Transverse colon (tissue), 4 donors: ENCODE measurements around the gene RPGRIP1L. TPM values are rescaled to one million over a fixed set of nuclear protein-coding genes. Genes with fewer than 3 reads are reported as not detected.
A peak's percentile ranks its signal among the peaks of the same experiment; 100 is the strongest.

Source experiments
- DNase-seq: peaks from one replicate; pipeline ENCODE4 v3.0.0-alpha.2; 2019
- H3K27ac ChIP-seq, 4 donors: fragments of 200-600 bp; sonication (generic); 2 replicates each; pipeline ENCODE4 v1.5.1; 2016 to 2018; ENCODE audit warnings: inconsistent platforms in 4 of 4
- H3K27me3 ChIP-seq: fragments of 200-600 bp; sonication (generic); 2 replicates; pipeline ENCODE4 v1.5.1; 2017; ENCODE audit warnings: inconsistent platforms
- H3K36me3 ChIP-seq, 4 donors: fragments of 200-600 bp; sonication (generic); 2 replicates each; pipeline ENCODE4 v1.5.1; 2017 to 2019; ENCODE audit warnings: inconsistent platforms in 4 of 4
- H3K4me1 ChIP-seq, 4 donors: fragments of 200-600 bp; sonication (generic); 2 replicates each; pipeline ENCODE4 v1.5.1; 2017 to 2020; ENCODE audit warnings: inconsistent platforms in 4 of 4
- H3K4me3 ChIP-seq, 4 donors: fragments of 200-600 bp; sonication (generic); 1 replicate in 1 of 4; 2 replicates in 3 of 4; pipeline versions ENCODE4 v1.5.1 to v1.6.1; 2017 to 2019; ENCODE audit warnings: inconsistent platforms in 4 of 4
- H3K9me3 ChIP-seq, 2 donors: fragments of 200-600 bp; sonication (generic); 2 replicates each; pipeline ENCODE4 v1.5.1; 2017 to 2019; ENCODE audit warnings: inconsistent platforms in 2 of 2
- EP300 ChIP-seq: sonication (generic); formaldehyde crosslinking; IDR thresholded peaks from one replicate; pipeline ENCODE4 v1.6.1; 2017; ENCODE audit warnings: antibody characterized with exemption, low read depth
- POLR2A ChIP-seq: fragments of 450-650 bp; IDR thresholded peaks from one replicate; pipeline ENCODE4 v1.6.1; 2016; ENCODE audit warnings: antibody characterized with exemption, mild to moderate bottlenecking, moderate library complexity
- POLR2AphosphoS5 ChIP-seq, 3 donors: sonication (generic); formaldehyde crosslinking; IDR thresholded peaks; one replicate each; pipeline ENCODE4 v1.6.1; 2016; ENCODE audit warnings: antibody characterized with exemption in 3 of 3
- WGBS, 2 donors: methylation state at CpG; one replicate each; pipeline ENCODE4 v1.1.5; 2018; ENCODE audit warnings: low coverage in 1 of 2; 5-methylcytosine and 5-hydroxymethylcytosine counted together
- in situ Hi-C, 4 donors: fragments of 200-750 bp; cut with MboI; loops; one replicate each; pipeline versions ENCODE4 v1.15.0 to v1.15.1; 2017; ENCODE audit warnings: low sequenced_read_pairs in 3 of 4, low pct_ligation_motif_present in 1 of 4, low pct_unique_long_range_greater_than_20kb in 1 of 4
- intact Hi-C: fragments of 100-400 bp; cut with DNase I; formaldehyde crosslinking; loops from one replicate; pipeline ENCODE4 v1.15.1; 2023; ENCODE audit warnings: low total_unique reads
- total RNA-seq, 4 donors: library from RNA; depleted of rRNA; stranded (reverse); fragments of >200 nt; gene quantifications; one replicate each; pipeline ENCODE4 v1.1.0, GENCODE V29; 2016
- TF ChIP-seq, protein P1 (sequence below), 5 experiments: fragments of 200-600 bp in 3 of 5; fragments of 450-650 bp in 2 of 5; sonication (generic) in 3 of 5; IDR thresholded peaks; 1 replicate in 2 of 5; 2 replicates in 3 of 5; pipeline ENCODE4 v1.5.1; 2016 to 2017; ENCODE audit warnings: antibody characterized with exemption in 5 of 5, inconsistent platforms in 3 of 5, mild to moderate bottlenecking in 2 of 5, moderate library complexity in 1 of 5

The RPGRIP1L gene
- total RNA-seq, 4 donors from 2014 or later: 1.6 to 5.6 (median 2.1) TPM

DNA sequence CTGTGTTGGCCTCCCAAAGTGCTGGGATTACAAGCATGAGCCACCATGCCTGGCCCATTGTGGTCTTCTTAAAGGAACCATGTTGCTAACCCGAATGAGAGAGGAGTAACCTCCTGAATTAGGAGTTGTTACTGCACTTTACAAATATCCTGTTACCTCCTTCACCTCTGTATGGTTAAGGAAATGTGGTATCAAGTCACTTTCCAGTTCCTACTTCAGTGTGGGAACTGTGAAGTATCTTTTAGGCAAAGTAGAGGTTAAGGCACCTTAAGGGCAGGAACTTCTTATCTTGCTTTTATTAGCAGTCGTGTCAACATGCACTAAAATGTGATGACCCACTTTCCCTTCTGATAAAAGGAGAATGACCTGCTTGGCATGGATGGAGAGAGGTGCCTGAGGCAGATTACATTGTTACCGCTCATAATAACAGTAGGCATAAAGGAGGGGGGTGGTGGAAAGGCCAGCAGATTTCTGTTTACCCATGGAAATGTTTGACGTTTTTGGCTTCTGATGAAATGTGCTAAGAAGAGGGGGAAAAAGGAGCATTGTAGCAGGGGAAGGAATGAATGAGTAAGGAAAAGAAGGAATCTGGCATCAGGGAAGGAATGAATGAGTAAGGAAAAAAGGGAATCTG lies 28.8 kb upstream of the RPGRIP1L start:
- in situ Hi-C loops: no loop called here
- intact Hi-C loops: no loop called here
- DNase-seq: peak; percentile 29
- 43 to 47% methylated on average over 3 to 4 of the region's 4 CpGs for WGBS, 2 donors
- no peaks in the 10 kb centered on the region for H3K9me3 ChIP-seq
- H3K27me3 ChIP-seq: no peaks in the 10 kb centered on the region
- no peak overlapping the region for H3K27ac ChIP-seq
- H3K4me3 ChIP-seq: no peak overlapping the region
- H3K36me3 ChIP-seq: no peaks in the 10 kb centered on the region
- peaks cover 0 to 18% (median 12%) of the 10 kb centered on the region in 4 donors for H3K4me1 ChIP-seq
- TF ChIP-seq POLR2A (no peak), EP300 (no peak), POLR2AphosphoS5 (IDR thresholded peaks at IDR 0.05) (peak in 2 of 3 donors; percentile 31 to 39)
- TF ChIP-seq, protein P1, sequence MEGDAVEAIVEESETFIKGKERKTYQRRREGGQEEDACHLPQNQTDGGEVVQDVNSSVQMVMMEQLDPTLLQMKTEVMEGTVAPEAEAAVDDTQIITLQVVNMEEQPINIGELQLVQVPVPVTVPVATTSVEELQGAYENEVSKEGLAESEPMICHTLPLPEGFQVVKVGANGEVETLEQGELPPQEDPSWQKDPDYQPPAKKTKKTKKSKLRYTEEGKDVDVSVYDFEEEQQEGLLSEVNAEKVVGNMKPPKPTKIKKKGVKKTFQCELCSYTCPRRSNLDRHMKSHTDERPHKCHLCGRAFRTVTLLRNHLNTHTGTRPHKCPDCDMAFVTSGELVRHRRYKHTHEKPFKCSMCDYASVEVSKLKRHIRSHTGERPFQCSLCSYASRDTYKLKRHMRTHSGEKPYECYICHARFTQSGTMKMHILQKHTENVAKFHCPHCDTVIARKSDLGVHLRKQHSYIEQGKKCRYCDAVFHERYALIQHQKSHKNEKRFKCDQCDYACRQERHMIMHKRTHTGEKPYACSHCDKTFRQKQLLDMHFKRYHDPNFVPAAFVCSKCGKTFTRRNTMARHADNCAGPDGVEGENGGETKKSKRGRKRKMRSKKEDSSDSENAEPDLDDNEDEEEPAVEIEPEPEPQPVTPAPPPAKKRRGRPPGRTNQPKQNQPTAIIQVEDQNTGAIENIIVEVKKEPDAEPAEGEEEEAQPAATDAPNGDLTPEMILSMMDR (IDR thresholded peaks at IDR 0.05): no peak

DNA sequence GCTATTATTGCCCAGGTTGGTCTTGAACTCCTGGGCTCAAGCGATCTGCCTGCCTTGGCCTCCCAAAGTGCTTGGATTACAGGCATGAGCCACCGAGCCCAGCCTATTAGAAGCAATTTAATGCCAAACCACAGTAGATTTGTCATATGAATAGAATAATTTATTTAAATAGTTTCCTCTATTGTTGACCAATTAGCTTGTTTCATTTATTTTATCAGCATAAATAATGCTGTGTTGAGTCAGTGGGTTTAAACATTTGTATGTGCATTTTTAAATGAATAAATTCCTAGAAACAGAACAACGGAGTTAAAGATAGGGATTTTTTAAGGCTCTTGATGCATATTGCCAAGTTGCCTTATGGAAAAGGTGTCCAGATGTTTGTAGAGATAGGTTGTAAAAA lies 27.0 kb upstream of the RPGRIP1L start:
- in situ Hi-C loops: no loop called here
- Histone ChIP-seq H3K36me3 (no peaks in the 10 kb centered on the region), H3K4me1 (peaks cover 0 to 25% (median 13%) of the 10 kb centered on the region in 4 donors), H3K4me3 (no peak overlapping the region), H3K27me3 (no peaks in the 10 kb centered on the region), H3K9me3 (no peaks in the 10 kb centered on the region), H3K27ac (no peak overlapping the region)
- DNase-seq: no peak
- intact Hi-C loops: no loop called here
- TF ChIP-seq, protein P1 (IDR thresholded peaks at IDR 0.05): no peak
- no peak for TF ChIP-seq EP300
- 89 to 100% methylated on average over 1 to 3 of the region's 3 CpGs for WGBS, 2 donors

DNA sequence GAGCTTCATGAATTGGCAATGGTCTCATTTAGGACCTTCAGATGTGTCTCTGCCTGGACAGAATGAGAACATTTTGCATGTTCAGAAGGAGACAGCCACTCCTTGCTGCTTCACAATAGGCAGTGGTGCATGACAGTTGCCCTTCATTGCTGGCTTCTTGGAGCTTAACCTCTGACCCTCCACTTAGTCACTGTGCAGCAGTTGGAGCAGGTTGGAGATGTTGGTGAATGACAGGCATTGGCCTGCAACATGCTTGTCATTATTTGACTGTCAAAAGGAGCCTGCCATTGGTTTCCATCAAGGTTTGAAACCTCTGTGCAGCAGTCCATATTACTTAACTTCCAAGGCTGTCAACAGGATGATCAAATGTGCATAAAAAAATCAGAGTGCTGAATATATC lies 23.0 kb upstream of the RPGRIP1L start:
- H3K27ac ChIP-seq: no peak overlapping the region
- H3K36me3 ChIP-seq: no peaks in the 10 kb centered on the region
- H3K9me3 ChIP-seq: no peaks in the 10 kb centered on the region
- peaks cover 0 to 10% (median 3%) of the 10 kb centered on the region in 4 donors for H3K4me1 ChIP-seq
- in situ Hi-C loops (no loop called here), intact Hi-C loops (no loop called here)
- no peak for DNase-seq
- no peak overlapping the region for H3K4me3 ChIP-seq
- TF ChIP-seq, protein P1 (IDR thresholded peaks at IDR 0.05): no peak
- TF ChIP-seq POLR2A (no peak), EP300 (no peak), POLR2AphosphoS5 (IDR thresholded peaks at IDR 0.05) (no peak)
- no peaks in the 10 kb centered on the region for H3K27me3 ChIP-seq

DNA sequence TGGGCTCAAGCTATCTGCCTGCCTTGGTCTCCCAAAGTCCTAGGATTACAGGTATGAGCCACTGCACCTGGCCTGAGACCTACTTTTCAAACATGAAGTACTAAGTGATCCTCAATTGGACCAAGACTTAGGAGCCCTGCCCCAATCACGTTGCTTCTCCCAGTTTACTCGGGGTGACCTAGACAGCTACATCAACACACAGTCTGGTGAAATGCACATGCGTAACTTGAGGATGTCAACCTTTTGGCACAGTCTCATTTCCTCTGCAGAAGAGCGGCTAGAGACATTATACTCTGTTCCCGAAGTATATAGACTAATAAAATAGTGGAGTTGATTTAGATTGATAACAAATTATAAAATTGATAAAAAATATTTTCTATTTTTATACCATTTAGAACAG lies 17.4 kb upstream of the RPGRIP1L start:
- no peak for TF ChIP-seq POLR2AphosphoS5 (IDR thresholded peaks at IDR 0.05)
- no peak for TF ChIP-seq POLR2A
- no peak for TF ChIP-seq EP300
- TF ChIP-seq, protein P1 (IDR thresholded peaks at IDR 0.05): no peak
- no peak overlapping the region for H3K4me3 ChIP-seq
- no peaks in the 10 kb centered on the region for H3K36me3 ChIP-seq
- no peaks in the 10 kb centered on the region for H3K9me3 ChIP-seq
- H3K27ac ChIP-seq: no peak overlapping the region
- in situ Hi-C loops (no loop called here), intact Hi-C loops (no loop called here)
- no peak for DNase-seq
- peaks cover 0 to 4% (median 0%) of the 10 kb centered on the region in 4 donors for H3K4me1 ChIP-seq
- 87 to 91% methylated on average over 4 to 5 of the region's 5 CpGs for WGBS, 2 donors
- no peaks in the 10 kb centered on the region for H3K27me3 ChIP-seq
